Adipocyte (in vitro differentiated cells): ENCODE measurements around the gene PTBP2.

ENCODE experiments used
- DNase-seq: peaks from one replicate; pipeline ENCODE4 v3.0.0-alpha.2; 2015; ENCODE audit warnings: low read depth
- H3K27me3 ChIP-seq: replicated peaks from 2 replicates; pipeline ENCODE4 v1.7.0; 2013; ENCODE audit warnings: mild to moderate bottlenecking, low read length, moderate library complexity; ENCODE audit not compliant: control insufficient read depth, insufficient read depth
- H3K36me3 ChIP-seq: 2 replicates; pipeline ENCODE4 v1.7.0; 2013; ENCODE audit warnings: low read length, mild to moderate bottlenecking, moderate library complexity; ENCODE audit not compliant: control insufficient read depth, insufficient read depth, severe bottlenecking
- H3K4me1 ChIP-seq: 2 replicates; pipeline ENCODE4 v1.7.0; 2013; ENCODE audit warnings: mild to moderate bottlenecking, low read length, moderate library complexity; ENCODE audit not compliant: control insufficient read depth, insufficient read depth
- H3K4me3 ChIP-seq: 2 replicates; pipeline ENCODE4 v1.7.0; 2013; ENCODE audit warnings: mild to moderate bottlenecking, low read length, moderate library complexity
- H3K9ac ChIP-seq: 2 replicates; pipeline ENCODE4 v1.7.0; 2013; ENCODE audit warnings: mild to moderate bottlenecking, low read length, moderate library complexity
- H3K9me3 ChIP-seq: 2 replicates; pipeline ENCODE4 v1.7.0; 2013; ENCODE audit warnings: mild to moderate bottlenecking, low read length, moderate library complexity; ENCODE audit not compliant: control insufficient read depth

The PTBP2 gene

GRCh38 chr1:96710708-96711477 is 10.7 kb upstream of the PTBP2 start:
- peak; percentile 26 for DNase-seq
- no peak overlapping the region for H3K4me3 ChIP-seq

GRCh38 chr1:96713649-96714048 is 7.9 kb upstream of the PTBP2 start:
- no peak for DNase-seq
- no peak overlapping the region for H3K4me3 ChIP-seq
- H3K4me1 ChIP-seq = no peaks in the 10 kb centered on the region
- no peaks in the 10 kb centered on the region for H3K36me3 ChIP-seq
- no peaks in the 10 kb centered on the region for H3K27me3 ChIP-seq
- H3K9me3 ChIP-seq = no peaks in the 10 kb centered on the region
- H3K9ac ChIP-seq = no peak overlapping the region

More at GRCh38 chr1:96710708-96711477, 10.7 kb upstream of the PTBP2 start:
- Histone ChIP-seq H3K9ac (no peak overlapping the region), H3K36me3 (no peaks in the 10 kb centered on the region), H3K4me1 (no peaks in the 10 kb centered on the region), H3K27me3 (no peaks in the 10 kb centered on the region), H3K9me3 (no peaks in the 10 kb centered on the region)

GRCh38 chr1:96714881-96715280 is 6.7 kb upstream of the PTBP2 start:
- no peaks in the 10 kb centered on the region for H3K4me1 ChIP-seq
- H3K9ac ChIP-seq = no peak overlapping the region
- H3K4me3 ChIP-seq = no peak overlapping the region
- H3K27me3 ChIP-seq = no peaks in the 10 kb centered on the region
- DNase-seq = no peak
- no peaks in the 10 kb centered on the region for H3K9me3 ChIP-seq
- no peaks in the 10 kb centered on the region for H3K36me3 ChIP-seq

GRCh38 chr1:96715482-96715881 is 6.1 kb upstream of the PTBP2 start:
- H3K9ac ChIP-seq = no peak overlapping the region
- no peaks in the 10 kb centered on the region for H3K4me1 ChIP-seq
- H3K9me3 ChIP-seq = no peaks in the 10 kb centered on the region
- no peak overlapping the region for H3K4me3 ChIP-seq
- H3K36me3 ChIP-seq = no peaks in the 10 kb centered on the region
- no peaks in the 10 kb centered on the region for H3K27me3 ChIP-seq
- no peak for DNase-seq

GRCh38 chr1:96721053-96721415 is 550 bp upstream of the PTBP2 start:
- peak overlapping the region; percentile 93 for H3K9ac ChIP-seq
- H3K27me3 ChIP-seq = no peaks in the 10 kb centered on the region
- peaks cover 16% of the 10 kb centered on the region for H3K4me1 ChIP-seq
- peak overlapping the region; percentile 99 for H3K4me3 ChIP-seq
- H3K9me3 ChIP-seq = no peaks in the 10 kb centered on the region
- H3K36me3 ChIP-seq = peaks cover 10% of the 10 kb centered on the region
- no peak for DNase-seq

DNA sequence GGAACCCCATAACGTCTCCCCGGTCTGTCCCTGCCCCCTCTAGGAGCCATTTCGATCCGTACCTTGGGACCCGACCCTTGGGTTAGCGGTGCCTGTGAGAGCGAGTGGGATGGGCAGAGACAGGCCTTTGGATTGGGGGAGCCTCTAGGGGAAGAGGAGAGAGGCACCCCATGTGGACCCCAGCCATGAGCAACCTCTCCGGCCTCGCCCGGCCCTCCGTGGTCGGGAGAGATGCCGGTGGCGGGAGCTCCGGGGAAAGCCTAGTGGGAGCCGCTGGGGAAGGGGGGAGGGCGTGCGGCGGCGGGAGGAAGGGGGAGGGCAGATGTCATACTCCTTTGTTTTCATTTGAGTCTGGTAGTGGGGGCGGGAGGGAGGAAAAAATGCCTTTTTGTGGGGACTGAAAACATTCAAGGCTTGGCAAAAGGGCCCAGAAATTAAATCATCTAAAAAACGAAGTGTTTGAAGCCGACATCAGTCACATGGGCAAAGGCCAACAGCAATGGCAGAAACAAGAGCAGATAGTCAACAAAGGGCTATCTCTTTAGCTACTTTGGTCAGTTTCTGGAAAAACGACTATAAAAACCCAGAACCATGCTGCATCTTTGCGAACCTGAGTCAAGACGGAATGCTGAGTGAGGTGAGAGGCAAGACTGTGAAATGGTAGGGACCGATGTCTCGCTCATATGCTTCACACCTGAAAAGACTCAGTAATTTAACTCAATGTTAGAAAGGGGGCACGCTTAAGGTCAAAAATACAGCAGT is 758 bp downstream of the PTBP2 start:
- Histone ChIP-seq H3K27me3 (no peaks in the 10 kb centered on the region), H3K36me3 (peaks cover 18% of the 10 kb centered on the region), H3K4me1 (peaks cover 16% of the 10 kb centered on the region), H3K4me3 (peak overlapping the region; percentile 99), H3K9me3 (no peaks in the 10 kb centered on the region), H3K9ac (peak overlapping the region; percentile 93)
- peak; percentile 74 for DNase-seq

DNA sequence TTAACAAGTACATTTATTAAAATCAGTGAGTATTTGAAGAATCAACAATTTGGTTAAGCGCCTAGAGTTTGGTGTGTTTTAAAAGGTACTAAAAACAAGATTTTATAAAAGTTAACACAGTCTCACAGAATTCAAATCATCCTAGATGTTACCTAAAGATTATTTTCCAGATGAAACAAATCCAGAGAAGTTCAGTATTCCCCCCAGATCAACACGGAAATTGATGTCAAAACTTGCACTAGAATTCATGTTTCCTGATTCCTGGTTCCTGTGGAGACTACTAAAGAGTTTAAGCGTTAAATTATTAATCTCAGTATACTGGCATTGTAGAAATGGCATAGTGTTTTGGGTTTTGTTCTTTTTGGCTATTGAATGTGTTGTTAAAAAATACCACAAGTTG is 1.4 kb downstream of the PTBP2 start:
- Histone ChIP-seq H3K9ac (peak overlapping the region; percentile 93), H3K36me3 (peaks cover 21% of the 10 kb centered on the region), H3K27me3 (no peaks in the 10 kb centered on the region)

GRCh38 chr1:96723377-96723776 is 1.8 kb downstream of the PTBP2 start:
- DNase-seq = no peak
- Histone ChIP-seq H3K9me3 (no peaks in the 10 kb centered on the region), H3K4me1 (peaks cover 16% of the 10 kb centered on the region), H3K9ac (peak overlapping the region; percentile 93), H3K36me3 (peaks cover 21% of the 10 kb centered on the region), H3K4me3 (peak overlapping the region; percentile 99), H3K27me3 (no peaks in the 10 kb centered on the region)

More for the DNA sequence above, 1.4 kb downstream of the PTBP2 start:
- peaks cover 16% of the 10 kb centered on the region for H3K4me1 ChIP-seq
- no peaks in the 10 kb centered on the region for H3K9me3 ChIP-seq
- DNase-seq = no peak
- H3K4me3 ChIP-seq = peak overlapping the region; percentile 99

DNA sequence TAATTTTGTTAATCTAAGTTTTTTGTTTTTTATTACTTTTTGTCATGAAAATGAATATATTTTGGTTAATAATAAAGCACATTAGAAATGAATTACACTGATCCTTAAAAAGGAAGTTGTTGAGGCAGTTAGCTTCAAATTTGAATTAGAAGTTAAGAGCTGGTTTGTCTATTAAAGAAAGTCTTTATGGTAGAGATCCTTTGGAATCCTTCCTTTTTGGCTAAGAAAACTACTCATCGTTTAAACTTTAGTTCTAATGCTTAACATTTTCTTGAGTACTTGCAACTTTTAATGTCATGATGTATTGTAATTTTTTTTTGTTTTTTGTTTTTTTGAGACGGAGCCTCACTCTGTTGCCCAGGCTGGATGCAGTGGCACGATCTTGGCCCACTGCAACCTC is 2.4 kb downstream of the PTBP2 start:
- peak overlapping the region; percentile 99 for H3K4me3 ChIP-seq

DNA sequence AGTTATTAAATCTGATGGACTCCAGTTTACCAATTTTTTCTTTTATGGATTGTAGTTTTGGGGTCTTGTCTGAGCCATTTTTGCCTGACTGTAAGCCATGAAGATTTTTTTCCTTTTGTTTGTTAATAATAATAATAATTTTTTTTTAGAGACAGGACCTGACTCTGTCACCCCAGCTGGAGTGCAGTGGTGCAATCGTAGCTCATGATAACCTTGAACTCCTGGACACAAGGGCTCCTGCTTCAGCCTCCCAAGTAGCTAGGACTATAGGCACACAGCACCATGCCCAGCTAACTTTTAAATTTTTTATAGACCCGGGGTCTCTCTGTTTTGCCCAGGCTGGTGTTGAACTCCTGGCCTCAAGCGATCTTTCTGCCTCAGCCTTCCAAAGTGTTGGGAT is 6.3 kb downstream of the PTBP2 start:
- Histone ChIP-seq H3K4me3 (no peak overlapping the region), H3K9me3 (no peaks in the 10 kb centered on the region), H3K9ac (no peak overlapping the region), H3K27me3 (no peaks in the 10 kb centered on the region), H3K4me1 (peaks cover 23% of the 10 kb centered on the region), H3K36me3 (peaks cover 28% of the 10 kb centered on the region)
- no peak for DNase-seq

More for the DNA sequence above, 2.4 kb downstream of the PTBP2 start:
- Histone ChIP-seq H3K9ac (peak overlapping the region; percentile 93), H3K9me3 (no peaks in the 10 kb centered on the region), H3K27me3 (no peaks in the 10 kb centered on the region), H3K36me3 (peaks cover 22% of the 10 kb centered on the region), H3K4me1 (peaks cover 16% of the 10 kb centered on the region)
- no peak for DNase-seq

GRCh38 chr1:96730574-96731298 is 9.2 kb downstream of the PTBP2 start:
- Histone ChIP-seq H3K9me3 (no peaks in the 10 kb centered on the region), H3K36me3 (peaks cover 40% of the 10 kb centered on the region), H3K9ac (no peak overlapping the region), H3K4me3 (no peak overlapping the region), H3K4me1 (peaks cover 12% of the 10 kb centered on the region), H3K27me3 (no peaks in the 10 kb centered on the region)
- DNase-seq = peak; percentile 42
